ENCODE measurements around the gene F2. TPM values are rescaled to one million over a fixed set of nuclear protein-coding genes. Genes with fewer than 3 reads are reported as not detected.

The F2 gene
- total RNA-seq, 1 donor from 2014 or later: 4.4 TPM

- Mint-ChIP-seq H3K4me1 (ENCODE audit: unreplicated experiment) (peaks cover 22% of the 10 kb centered on the region), H3K27ac (ENCODE audit: unreplicated experiment) (no peak overlapping the region), H3K4me3 (ENCODE audit: unreplicated experiment) (no peak overlapping the region), H3K27me3 (ENCODE audit: unreplicated experiment) (peaks cover 13% of the 10 kb centered on the region), H3K36me3 (ENCODE audit: low read depth, unreplicated experiment) (peaks cover 23% of the 10 kb centered on the region), H3K9me3 (ENCODE audit: unreplicated experiment) (no peaks in the 10 kb centered on the region)
- no peak for TF ChIP-seq CTCF (IDR thresholded peaks at IDR 0.05; ENCODE audit: unreplicated experiment)
- DNase-seq (ENCODE audit: low spot score): no peak
Measured at GRCh38 chr11:46679241-46680163, 39.5 kb upstream of the F2 start.

GRCh38 chr11:46680164-46680760, 38.8 kb upstream of the F2 start:
- Mint-ChIP-seq H3K36me3 (ENCODE audit: low read depth, unreplicated experiment) (peaks cover 23% of the 10 kb centered on the region), H3K27me3 (ENCODE audit: unreplicated experiment) (peaks cover 8% of the 10 kb centered on the region), H3K9me3 (ENCODE audit: unreplicated experiment) (no peaks in the 10 kb centered on the region), H3K4me3 (ENCODE audit: unreplicated experiment) (no peak overlapping the region), H3K4me1 (ENCODE audit: unreplicated experiment) (peaks cover 18% of the 10 kb centered on the region), H3K27ac (ENCODE audit: unreplicated experiment) (no peak overlapping the region)
- DNase-seq (ENCODE audit: low spot score): no peak
- no peak for TF ChIP-seq CTCF (IDR thresholded peaks at IDR 0.05; ENCODE audit: unreplicated experiment)

- Mint-ChIP-seq H3K27ac (ENCODE audit: unreplicated experiment) (no peak overlapping the region), H3K27me3 (ENCODE audit: unreplicated experiment) (peaks cover 6% of the 10 kb centered on the region), H3K9me3 (ENCODE audit: unreplicated experiment) (no peaks in the 10 kb centered on the region), H3K4me1 (ENCODE audit: unreplicated experiment) (peaks cover 16% of the 10 kb centered on the region), H3K4me3 (ENCODE audit: unreplicated experiment) (no peak overlapping the region), H3K36me3 (ENCODE audit: low read depth, unreplicated experiment) (peaks cover 23% of the 10 kb centered on the region)
- TF ChIP-seq CTCF (IDR thresholded peaks at IDR 0.05; ENCODE audit: unreplicated experiment): no peak
- no peak for DNase-seq (ENCODE audit: low spot score)
Measured at GRCh38 chr11:46680815-46681214, 38.2 kb upstream of the F2 start.

- Mint-ChIP-seq H3K36me3 (ENCODE audit: low read depth, unreplicated experiment) (peaks cover 22% of the 10 kb centered on the region), H3K27ac (ENCODE audit: unreplicated experiment) (no peak overlapping the region), H3K9me3 (ENCODE audit: unreplicated experiment) (no peaks in the 10 kb centered on the region), H3K27me3 (ENCODE audit: unreplicated experiment) (peaks cover 7% of the 10 kb centered on the region), H3K4me3 (ENCODE audit: unreplicated experiment) (no peak overlapping the region), H3K4me1 (ENCODE audit: unreplicated experiment) (peaks cover 10% of the 10 kb centered on the region)
- no peak for DNase-seq (ENCODE audit: low spot score)
- TF ChIP-seq CTCF (IDR thresholded peaks at IDR 0.05; ENCODE audit: unreplicated experiment): no peak
Measured at GRCh38 chr11:46681814-46682213, 37.2 kb upstream of the F2 start.
